ENCODE data around the gene NFKB2.

The NFKB2 gene

DNA sequence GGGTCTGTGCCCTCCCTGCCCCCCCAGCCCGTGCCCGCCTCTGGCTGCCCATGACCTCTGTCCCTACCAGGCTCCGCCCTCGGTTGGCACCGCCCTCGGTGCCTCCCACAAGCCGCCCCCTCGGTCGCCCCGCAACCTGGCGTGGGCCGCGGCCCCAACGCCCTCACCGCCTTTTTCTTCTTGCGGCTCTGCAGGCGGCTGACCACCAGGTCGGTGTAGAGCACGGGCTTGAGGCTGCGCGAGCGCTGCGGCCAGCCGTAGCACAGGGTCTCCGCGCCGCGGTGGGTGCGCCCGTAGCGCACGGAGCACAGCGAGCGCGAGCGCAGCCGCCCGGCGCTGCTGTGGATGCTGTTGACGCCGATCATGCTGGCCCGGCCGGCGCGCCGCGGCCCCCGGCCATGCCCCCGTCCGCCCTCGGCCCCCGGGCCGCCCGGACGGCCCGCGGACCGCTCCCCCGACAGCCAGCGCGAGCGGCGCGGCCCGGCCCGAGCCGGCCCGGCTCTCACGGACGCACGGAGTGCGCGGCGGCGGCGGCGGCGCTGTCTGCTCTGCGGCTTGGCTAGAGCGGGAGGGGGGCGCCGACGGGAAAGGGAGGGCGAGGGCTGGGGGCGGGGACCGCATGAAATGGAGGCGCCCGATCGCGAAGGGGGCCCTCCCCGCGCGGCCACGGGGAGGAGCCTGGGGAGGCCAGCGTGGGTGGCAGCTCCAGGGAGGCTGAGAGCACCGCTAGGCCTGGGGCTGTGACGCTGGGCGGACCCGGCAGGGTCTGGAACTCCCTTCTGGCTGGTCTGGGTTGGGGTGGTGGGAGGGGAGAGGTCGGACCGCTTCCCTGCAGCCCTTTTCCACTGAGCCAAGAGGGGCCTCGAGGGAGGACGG, 13.5 kb downstream of the NFKB2 start (continued):
- TF ChIP-seq, protein P1, sequence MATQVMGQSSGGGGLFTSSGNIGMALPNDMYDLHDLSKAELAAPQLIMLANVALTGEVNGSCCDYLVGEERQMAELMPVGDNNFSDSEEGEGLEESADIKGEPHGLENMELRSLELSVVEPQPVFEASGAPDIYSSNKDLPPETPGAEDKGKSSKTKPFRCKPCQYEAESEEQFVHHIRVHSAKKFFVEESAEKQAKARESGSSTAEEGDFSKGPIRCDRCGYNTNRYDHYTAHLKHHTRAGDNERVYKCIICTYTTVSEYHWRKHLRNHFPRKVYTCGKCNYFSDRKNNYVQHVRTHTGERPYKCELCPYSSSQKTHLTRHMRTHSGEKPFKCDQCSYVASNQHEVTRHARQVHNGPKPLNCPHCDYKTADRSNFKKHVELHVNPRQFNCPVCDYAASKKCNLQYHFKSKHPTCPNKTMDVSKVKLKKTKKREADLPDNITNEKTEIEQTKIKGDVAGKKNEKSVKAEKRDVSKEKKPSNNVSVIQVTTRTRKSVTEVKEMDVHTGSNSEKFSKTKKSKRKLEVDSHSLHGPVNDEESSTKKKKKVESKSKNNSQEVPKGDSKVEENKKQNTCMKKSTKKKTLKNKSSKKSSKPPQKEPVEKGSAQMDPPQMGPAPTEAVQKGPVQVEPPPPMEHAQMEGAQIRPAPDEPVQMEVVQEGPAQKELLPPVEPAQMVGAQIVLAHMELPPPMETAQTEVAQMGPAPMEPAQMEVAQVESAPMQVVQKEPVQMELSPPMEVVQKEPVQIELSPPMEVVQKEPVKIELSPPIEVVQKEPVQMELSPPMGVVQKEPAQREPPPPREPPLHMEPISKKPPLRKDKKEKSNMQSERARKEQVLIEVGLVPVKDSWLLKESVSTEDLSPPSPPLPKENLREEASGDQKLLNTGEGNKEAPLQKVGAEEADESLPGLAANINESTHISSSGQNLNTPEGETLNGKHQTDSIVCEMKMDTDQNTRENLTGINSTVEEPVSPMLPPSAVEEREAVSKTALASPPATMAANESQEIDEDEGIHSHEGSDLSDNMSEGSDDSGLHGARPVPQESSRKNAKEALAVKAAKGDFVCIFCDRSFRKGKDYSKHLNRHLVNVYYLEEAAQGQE (tag by site-specific recombination; IDR thresholded peaks at IDR 0.05) = no peak
- TF ChIP-seq ZNF600 (tag by site-specific recombination; IDR thresholded peaks at IDR 0.05) = peak; percentile 93

DNA sequence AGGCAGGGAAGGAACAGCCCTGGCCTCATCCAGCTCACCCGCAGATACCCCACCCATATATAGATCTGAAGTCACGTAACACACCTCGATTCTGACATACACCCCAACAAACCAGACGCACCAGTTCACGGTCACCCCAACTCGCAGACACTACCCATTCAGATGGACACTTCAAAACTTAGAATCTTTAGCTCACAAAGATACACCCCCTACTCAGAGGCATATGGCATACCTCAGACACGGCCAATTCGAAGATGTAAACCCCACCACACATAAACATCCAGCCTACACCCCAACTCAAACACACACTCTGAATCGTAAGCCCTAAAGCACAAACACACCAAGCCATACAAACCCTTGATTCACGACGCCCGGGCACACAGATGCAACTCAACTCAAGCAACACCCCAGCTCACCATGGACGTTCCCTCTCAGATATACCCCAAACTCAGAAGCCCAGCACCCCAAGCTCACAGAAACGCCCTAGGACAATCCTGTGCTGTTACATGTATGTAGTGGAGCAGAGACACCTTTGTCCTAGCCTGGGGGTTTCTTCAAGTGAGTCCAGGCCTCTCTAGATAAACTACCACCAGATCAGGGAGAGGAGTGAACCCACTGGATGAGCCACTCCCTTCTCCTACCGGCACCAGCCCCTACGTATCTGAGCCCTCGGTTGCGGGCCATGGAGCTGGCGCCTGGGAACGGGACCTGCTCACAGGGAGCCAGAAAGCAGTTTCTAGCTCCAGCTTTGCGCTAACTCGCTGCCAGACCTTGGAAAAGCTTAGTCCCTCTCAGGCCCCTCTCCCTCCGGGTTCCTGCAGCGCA, 14.3 kb downstream of the NFKB2 start:
- POLR2A ChIA-PET = interaction anchor here (1.0 to 1.3 kb wide), 2 partner anchors 11 kb away, joined by 3 to 4 read pairs; no protein-coding TSS in a partner anchor
- H3K4me3 ChIP-seq (ENCODE audit: low read depth, low read length) = no peak overlapping the region

DNA sequence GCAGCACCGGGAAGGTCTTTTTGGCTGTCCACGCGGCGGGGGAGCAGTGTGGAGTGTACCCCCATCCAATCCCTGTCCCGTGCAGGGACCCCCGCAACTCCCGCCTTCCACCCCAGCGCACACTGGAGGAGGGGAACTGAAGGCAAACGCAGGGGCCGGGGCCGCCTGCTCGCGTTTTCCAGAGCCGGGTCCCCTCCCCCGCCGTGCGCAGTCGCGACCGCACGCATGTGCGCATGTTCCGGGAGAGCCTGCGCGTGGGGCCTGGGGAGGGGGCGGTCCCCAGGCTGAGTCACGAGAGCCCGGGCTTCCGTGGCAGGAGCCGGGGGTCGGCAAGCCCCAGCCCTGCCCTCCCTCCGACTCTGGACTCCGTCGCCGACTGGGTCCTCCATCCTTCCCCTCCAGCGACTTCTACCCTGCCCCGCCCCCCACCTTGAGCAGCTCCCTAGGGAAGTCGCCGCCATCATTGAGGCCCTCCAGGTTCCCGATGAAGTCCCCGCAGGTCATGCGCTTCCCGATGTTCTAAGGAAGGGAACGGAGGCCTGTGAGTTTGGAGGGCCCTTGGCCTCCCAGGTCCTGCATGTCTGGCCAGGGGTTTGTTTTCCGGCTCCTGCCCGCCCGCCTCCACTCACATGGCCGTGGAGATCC, 15.0 kb downstream of the NFKB2 start:
- POLR2A ChIA-PET = interaction anchor here (1.3 kb wide), 1 partner anchor 12 kb away, joined by 4 read pairs; no protein-coding TSS in a partner anchor
- CTCF ChIA-PET = interaction anchor here (0.7 to 4.5 kb wide), 4 partner anchors 9 to 180 kb away, joined by 3 to 28 read pairs (median 6); no protein-coding TSS in a partner anchor
- TF ChIP-seq ZNF274 (IDR thresholded peaks at IDR 0.05; ENCODE audit: low read length) (no peak), ZNF274 (tag by site-specific recombination; IDR thresholded peaks at IDR 0.05; ENCODE audit: borderline replicate concordance) (no peak), TRIM28 (IDR thresholded peaks at IDR 0.05; ENCODE audit: borderline replicate concordance, low read length) (no peak), ZNF426 (tag by site-specific recombination; IDR thresholded peaks at IDR 0.05) (no peak), ZNF112 (tag by site-specific recombination; IDR thresholded peaks at IDR 0.05) (no peak), ZNF560 (tag by site-specific recombination; IDR thresholded peaks at IDR 0.05; ENCODE audit: borderline replicate concordance) (no peak), ZNF324 (tag by site-specific recombination; IDR thresholded peaks at IDR 0.05) (no peak)
- TF ChIP-seq, protein P2, sequence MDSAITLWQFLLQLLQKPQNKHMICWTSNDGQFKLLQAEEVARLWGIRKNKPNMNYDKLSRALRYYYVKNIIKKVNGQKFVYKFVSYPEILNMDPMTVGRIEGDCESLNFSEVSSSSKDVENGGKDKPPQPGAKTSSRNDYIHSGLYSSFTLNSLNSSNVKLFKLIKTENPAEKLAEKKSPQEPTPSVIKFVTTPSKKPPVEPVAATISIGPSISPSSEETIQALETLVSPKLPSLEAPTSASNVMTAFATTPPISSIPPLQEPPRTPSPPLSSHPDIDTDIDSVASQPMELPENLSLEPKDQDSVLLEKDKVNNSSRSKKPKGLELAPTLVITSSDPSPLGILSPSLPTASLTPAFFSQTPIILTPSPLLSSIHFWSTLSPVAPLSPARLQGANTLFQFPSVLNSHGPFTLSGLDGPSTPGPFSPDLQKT (IDR thresholded peaks at IDR 0.05; ENCODE audit: borderline replicate concordance, low read depth, low read length) = no peak
- Histone ChIP-seq H3K4me1 (ENCODE audit: control insufficient read depth, insufficient read depth, low read length) (no peaks in the 10 kb centered on the region; the same call in 1 of the 2 replicates), H3K27ac (ENCODE audit: extremely low read depth, low read depth, low read length) (no peak overlapping the region), H3K9me3 (ENCODE audit: control insufficient read depth, insufficient read depth, low read depth, low read length) (no peaks in the 10 kb centered on the region), H3K4me3 (ENCODE audit: low read depth, low read length) (no peak overlapping the region), H3K36me3 (ENCODE audit: control insufficient read depth in 2 of 2, insufficient read depth in 1 of 2, low read length in 2 of 2) (no peaks in the 10 kb centered on the region)

More for the DNA sequence above, 14.3 kb downstream of the NFKB2 start:
- CTCF ChIA-PET = interaction anchor here (0.6 to 4.5 kb wide), 4 partner anchors 8 to 180 kb away, joined by 3 to 28 read pairs (median 4); partner anchors contain the start of gene NFKB2
- Histone ChIP-seq H3K36me3 (ENCODE audit: control insufficient read depth in 2 of 2, insufficient read depth in 1 of 2, low read length in 2 of 2) (no peaks in the 10 kb centered on the region), H3K9me3 (ENCODE audit: control insufficient read depth, insufficient read depth, low read depth, low read length) (no peaks in the 10 kb centered on the region), H3K27ac (ENCODE audit: extremely low read depth, low read depth, low read length) (no peak overlapping the region), H3K4me1 (ENCODE audit: control insufficient read depth, insufficient read depth, low read length) (no peaks in the 10 kb centered on the region; the same call in 1 of the 2 replicates)
- TF ChIP-seq ZNF121 (tag by site-specific recombination; IDR thresholded peaks at IDR 0.05) (no peak), SP3 (tag by site-specific recombination; IDR thresholded peaks at IDR 0.05) (0 out of 2 replicates have a peak, but pooled peaks have one; percentile 11), ZNF600 (tag by site-specific recombination; IDR thresholded peaks at IDR 0.05) (0 out of 2 replicates have a peak, but pooled peaks have one; percentile 10), ZNF544 (tag by site-specific recombination; IDR thresholded peaks at IDR 0.05) (no peak)
- TF ChIP-seq, protein P3, sequence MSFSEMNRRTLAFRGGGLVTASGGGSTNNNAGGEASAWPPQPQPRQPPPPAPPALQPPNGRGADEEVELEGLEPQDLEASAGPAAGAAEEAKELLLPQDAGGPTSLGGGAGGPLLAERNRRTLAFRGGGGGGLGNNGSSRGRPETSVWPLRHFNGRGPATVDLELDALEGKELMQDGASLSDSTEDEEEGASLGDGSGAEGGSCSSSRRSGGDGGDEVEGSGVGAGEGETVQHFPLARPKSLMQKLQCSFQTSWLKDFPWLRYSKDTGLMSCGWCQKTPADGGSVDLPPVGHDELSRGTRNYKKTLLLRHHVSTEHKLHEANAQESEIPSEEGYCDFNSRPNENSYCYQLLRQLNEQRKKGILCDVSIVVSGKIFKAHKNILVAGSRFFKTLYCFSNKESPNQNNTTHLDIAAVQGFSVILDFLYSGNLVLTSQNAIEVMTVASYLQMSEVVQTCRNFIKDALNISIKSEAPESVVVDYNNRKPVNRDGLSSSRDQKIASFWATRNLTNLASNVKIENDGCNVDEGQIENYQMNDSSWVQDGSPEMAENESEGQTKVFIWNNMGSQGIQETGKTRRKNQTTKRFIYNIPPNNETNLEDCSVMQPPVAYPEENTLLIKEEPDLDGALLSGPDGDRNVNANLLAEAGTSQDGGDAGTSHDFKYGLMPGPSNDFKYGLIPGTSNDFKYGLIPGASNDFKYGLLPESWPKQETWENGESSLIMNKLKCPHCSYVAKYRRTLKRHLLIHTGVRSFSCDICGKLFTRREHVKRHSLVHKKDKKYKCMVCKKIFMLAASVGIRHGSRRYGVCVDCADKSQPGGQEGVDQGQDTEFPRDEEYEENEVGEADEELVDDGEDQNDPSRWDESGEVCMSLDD (tag by site-specific recombination; IDR thresholded peaks at IDR 0.05) = 0 out of 2 replicates have a peak, but pooled peaks have one; percentile 52
- TF ChIP-seq, protein P4, sequence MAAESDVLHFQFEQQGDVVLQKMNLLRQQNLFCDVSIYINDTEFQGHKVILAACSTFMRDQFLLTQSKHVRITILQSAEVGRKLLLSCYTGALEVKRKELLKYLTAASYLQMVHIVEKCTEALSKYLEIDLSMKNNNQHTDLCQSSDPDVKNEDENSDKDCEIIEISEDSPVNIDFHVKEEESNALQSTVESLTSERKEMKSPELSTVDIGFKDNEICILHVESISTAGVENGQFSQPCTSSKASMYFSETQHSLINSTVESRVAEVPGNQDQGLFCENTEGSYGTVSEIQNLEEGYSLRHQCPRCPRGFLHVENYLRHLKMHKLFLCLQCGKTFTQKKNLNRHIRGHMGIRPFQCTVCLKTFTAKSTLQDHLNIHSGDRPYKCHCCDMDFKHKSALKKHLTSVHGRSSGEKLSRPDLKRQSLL (tag by site-specific recombination; IDR thresholded peaks at IDR 0.05) = 0 out of 2 replicates have a peak, but pooled peaks have one; percentile 31
